ENCODE data around the gene SPOPL. TPM values are rescaled to one million over a fixed set of nuclear protein-coding genes. Genes with fewer than 3 reads are reported as not detected.

Gene SPOPL
- 28.5 TPM for total RNA-seq

GRCh38 chr2:138501425-138502254 lies at the start of gene SPOPL:
Gene SPOPL (plus strand): TSS chr2:138501770. CDS start chr2:138550217, 48,447 bp downstream.

